NCI-H2107 (cell line): ENCODE measurements around the gene PWP1.

Experiments used
- DNase-seq: peaks from one replicate; lab custom pipeline; 2025; lab: John Stamatoyannopoulos, UW

PWP1 gene

GRCh38 chr12:107735763-107736162, 50.2 kb downstream of the PWP1 start:
- DNase-seq = no peak

GRCh38 chr12:107736914-107737313, 51.3 kb downstream of the PWP1 start:
- no peak for DNase-seq

GRCh38 chr12:107748472-107748871, 62.9 kb downstream of the PWP1 start:
- DNase-seq = peak; percentile 5

- no peak for DNase-seq
Observed at GRCh38 chr12:107749083-107749482, 63.5 kb downstream of the PWP1 start.

- DNase-seq = peak; percentile 25
Observed at GRCh38 chr12:107759410-107759809, 73.8 kb downstream of the PWP1 start.

GRCh38 chr12:107760207-107760808, 74.7 kb downstream of the PWP1 start:
- no peak for DNase-seq

GRCh38 chr12:107760809-107761501, 75.4 kb downstream of the PWP1 start, which contains the start of gene PRDM4:
Gene PRDM4 (minus strand): TSS chr12:107761137. CDS start chr12:107760515, 622 bp downstream.
- DNase-seq = peak; percentile 96

- DNase-seq = no peak
Observed at GRCh38 chr12:107761502-107761904, 75.9 kb downstream of the PWP1 start.
